ENCODE results near the gene MB.
"Not testable (repeated sequence)": the region's sequence is repeated elsewhere in the genome, so short reads cannot be mapped to it uniquely, and the experiment has no call there.

Gene MB
- long read RNA-seq: 0 reads

DNA sequence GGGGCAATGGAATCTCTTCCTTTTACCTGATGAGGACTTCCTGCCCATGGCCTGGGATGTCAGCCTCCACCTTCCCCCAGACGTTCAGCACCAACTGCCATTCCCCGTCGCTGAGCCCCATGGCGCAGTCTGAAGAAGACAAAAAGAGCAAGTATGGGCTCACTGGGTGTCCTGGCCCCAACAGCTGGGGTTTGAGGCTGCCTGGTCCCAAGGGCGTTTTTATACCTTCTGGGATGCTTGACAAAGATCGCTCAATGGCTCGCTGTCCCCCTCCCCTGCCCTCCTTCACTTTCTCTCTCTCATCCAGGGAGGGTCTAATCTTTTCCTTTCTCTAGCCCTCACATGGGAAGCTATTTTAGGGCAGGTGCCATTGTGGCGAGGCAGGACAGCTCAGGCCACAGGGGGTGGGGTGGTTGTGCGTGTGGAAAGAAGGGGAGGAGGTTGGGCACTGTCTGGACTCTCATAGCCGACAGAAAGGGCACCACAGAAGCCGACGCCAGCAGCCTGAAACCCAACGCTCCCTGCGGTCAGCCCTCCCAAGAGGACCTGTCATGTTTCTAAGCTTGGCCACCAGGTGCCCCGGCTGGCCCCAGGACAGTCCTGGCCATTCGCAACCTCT is at the start of gene MB:
TSS of gene MB (minus strand) at position 193 of the 619 bp plus-strand sequence. CDS start at position 121, 72 bp downstream.
- TF ChIP-seq, protein P1, sequence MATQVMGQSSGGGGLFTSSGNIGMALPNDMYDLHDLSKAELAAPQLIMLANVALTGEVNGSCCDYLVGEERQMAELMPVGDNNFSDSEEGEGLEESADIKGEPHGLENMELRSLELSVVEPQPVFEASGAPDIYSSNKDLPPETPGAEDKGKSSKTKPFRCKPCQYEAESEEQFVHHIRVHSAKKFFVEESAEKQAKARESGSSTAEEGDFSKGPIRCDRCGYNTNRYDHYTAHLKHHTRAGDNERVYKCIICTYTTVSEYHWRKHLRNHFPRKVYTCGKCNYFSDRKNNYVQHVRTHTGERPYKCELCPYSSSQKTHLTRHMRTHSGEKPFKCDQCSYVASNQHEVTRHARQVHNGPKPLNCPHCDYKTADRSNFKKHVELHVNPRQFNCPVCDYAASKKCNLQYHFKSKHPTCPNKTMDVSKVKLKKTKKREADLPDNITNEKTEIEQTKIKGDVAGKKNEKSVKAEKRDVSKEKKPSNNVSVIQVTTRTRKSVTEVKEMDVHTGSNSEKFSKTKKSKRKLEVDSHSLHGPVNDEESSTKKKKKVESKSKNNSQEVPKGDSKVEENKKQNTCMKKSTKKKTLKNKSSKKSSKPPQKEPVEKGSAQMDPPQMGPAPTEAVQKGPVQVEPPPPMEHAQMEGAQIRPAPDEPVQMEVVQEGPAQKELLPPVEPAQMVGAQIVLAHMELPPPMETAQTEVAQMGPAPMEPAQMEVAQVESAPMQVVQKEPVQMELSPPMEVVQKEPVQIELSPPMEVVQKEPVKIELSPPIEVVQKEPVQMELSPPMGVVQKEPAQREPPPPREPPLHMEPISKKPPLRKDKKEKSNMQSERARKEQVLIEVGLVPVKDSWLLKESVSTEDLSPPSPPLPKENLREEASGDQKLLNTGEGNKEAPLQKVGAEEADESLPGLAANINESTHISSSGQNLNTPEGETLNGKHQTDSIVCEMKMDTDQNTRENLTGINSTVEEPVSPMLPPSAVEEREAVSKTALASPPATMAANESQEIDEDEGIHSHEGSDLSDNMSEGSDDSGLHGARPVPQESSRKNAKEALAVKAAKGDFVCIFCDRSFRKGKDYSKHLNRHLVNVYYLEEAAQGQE (IDR thresholded peaks at IDR 0.05; ENCODE audit: insufficient replicate concordance, low read depth): no peak
- TF ChIP-seq, protein P2, sequence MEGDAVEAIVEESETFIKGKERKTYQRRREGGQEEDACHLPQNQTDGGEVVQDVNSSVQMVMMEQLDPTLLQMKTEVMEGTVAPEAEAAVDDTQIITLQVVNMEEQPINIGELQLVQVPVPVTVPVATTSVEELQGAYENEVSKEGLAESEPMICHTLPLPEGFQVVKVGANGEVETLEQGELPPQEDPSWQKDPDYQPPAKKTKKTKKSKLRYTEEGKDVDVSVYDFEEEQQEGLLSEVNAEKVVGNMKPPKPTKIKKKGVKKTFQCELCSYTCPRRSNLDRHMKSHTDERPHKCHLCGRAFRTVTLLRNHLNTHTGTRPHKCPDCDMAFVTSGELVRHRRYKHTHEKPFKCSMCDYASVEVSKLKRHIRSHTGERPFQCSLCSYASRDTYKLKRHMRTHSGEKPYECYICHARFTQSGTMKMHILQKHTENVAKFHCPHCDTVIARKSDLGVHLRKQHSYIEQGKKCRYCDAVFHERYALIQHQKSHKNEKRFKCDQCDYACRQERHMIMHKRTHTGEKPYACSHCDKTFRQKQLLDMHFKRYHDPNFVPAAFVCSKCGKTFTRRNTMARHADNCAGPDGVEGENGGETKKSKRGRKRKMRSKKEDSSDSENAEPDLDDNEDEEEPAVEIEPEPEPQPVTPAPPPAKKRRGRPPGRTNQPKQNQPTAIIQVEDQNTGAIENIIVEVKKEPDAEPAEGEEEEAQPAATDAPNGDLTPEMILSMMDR (IDR thresholded peaks at IDR 0.05; ENCODE audit: insufficient read depth, low read length): no peak
- no peak for TF ChIP-seq SPI1 (IDR thresholded peaks at IDR 0.05; ENCODE audit: borderline replicate concordance, low read depth)
- no peak for TF ChIP-seq POLR2AphosphoS5 (IDR thresholded peaks at IDR 0.05; ENCODE audit: low read depth)
- TF ChIP-seq GABPA (IDR thresholded peaks at IDR 0.05; ENCODE audit: low read depth): no peak
- no peak for DNase-seq (ENCODE audit: low read depth in 1 of 2, low spot score in 1 of 2)
- Histone ChIP-seq H3K27ac (replicated peaks) (no peak within 1 kb of the TSS), H3K27me3 (ENCODE audit: insufficient read depth, poor library complexity, severe bottlenecking) (no peaks in the 10 kb centered on the region), H3K4me3 (replicated peaks; ENCODE audit: insufficient read depth, low read length) (no peak within 1 kb of the TSS)

DNA sequence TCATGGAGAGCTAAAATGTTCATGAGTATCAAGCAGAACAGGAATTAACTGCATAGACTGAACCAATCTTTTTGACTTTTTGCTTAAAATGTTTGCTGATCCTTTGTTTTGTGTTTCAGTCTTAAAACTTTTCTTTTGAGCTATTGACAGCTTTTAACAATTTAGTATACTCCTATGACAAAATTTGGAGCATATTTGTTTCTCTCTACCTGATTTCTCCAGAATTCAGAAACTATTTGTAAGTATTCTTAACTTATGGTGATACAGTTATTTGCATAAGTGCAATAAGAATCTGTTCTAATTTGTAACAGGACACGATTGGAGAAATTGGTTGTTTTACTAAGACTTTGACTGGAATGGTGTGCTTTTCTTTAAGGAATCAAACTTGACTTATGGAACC is 49.6 kb upstream of the MB start:
- H3K27ac ChIP-seq (replicated peaks); DNase-seq (ENCODE audit: low read depth in 1 of 2, low spot score in 1 of 2); H3K27me3 ChIP-seq (ENCODE audit: insufficient read depth, poor library complexity, severe bottlenecking); H3K4me3 ChIP-seq (replicated peaks; ENCODE audit: insufficient read depth, low read length): not testable (repeated sequence)

DNA sequence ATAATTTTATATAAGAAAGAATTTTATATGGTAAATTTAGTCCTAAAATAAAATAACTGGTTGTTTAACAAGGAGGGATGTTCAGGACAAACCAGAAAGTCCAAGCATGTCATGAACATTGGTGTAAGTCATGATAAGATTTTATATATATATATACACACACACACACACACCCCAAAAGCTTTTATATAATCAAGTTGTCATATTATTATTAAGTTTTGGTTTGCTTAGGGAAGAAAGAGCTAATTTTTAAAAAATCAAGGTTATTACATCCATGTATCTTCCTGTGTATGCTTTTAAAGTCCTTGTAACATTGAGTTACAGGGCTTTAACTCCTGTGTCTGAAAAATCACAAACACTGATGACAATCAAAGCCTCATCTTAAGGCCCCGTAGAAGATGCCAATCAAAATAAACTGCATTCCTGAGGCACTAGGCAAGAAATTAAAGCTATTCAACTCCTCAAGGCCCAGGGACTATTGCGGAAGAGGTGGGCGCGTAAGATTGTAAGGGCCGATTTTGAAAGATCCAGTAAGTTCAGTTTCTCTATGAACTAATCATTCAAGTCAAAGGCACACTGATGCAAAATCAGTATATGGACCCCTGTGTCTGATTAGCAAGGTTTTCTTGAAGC is 47.9 kb upstream of the MB start:
- H3K27me3 ChIP-seq (ENCODE audit: insufficient read depth, poor library complexity, severe bottlenecking): no peaks in the 10 kb centered on the region
- H3K27ac ChIP-seq (replicated peaks): no peak overlapping the region
- no peak for DNase-seq (ENCODE audit: low read depth in 1 of 2, low spot score in 1 of 2)
- no peak overlapping the region for H3K4me3 ChIP-seq (replicated peaks; ENCODE audit: insufficient read depth, low read length)
- TF ChIP-seq POLR2AphosphoS5 (IDR thresholded peaks at IDR 0.05; ENCODE audit: low read depth) (no peak), SPI1 (IDR thresholded peaks at IDR 0.05; ENCODE audit: borderline replicate concordance, low read depth) (no peak), GABPA (IDR thresholded peaks at IDR 0.05; ENCODE audit: low read depth) (no peak)
- TF ChIP-seq, protein P2 (IDR thresholded peaks at IDR 0.05; ENCODE audit: insufficient read depth, low read length): no peak
- TF ChIP-seq, protein P1 (IDR thresholded peaks at IDR 0.05; ENCODE audit: insufficient replicate concordance, low read depth): no peak

DNA sequence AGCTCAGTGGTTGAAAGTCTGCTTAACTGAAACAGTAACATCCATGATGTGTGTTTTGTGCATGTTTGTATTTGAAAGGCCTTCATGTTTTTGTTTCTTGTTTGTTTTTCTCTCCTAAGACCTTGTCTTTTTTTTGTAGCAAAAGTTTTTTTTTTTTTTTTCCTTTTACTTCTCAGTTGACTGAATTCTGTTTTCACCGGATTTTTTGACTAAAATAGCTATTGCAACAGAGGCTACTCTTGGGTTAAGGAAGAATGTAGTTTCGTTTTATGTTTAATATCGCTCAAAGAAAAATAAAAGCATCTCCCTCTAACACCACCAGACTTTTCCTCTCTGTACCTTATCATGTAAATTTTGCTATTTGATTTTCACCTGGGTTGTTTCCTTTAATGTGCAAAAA is 46.2 kb upstream of the MB start:
- TF ChIP-seq, protein P1 (IDR thresholded peaks at IDR 0.05; ENCODE audit: insufficient replicate concordance, low read depth): no peak
- TF ChIP-seq GABPA (IDR thresholded peaks at IDR 0.05; ENCODE audit: low read depth): no peak
- TF ChIP-seq, protein P2 (IDR thresholded peaks at IDR 0.05; ENCODE audit: insufficient read depth, low read length): no peak
- no peak for TF ChIP-seq SPI1 (IDR thresholded peaks at IDR 0.05; ENCODE audit: borderline replicate concordance, low read depth)
- TF ChIP-seq POLR2AphosphoS5 (IDR thresholded peaks at IDR 0.05; ENCODE audit: low read depth): no peak
- H3K27ac ChIP-seq (replicated peaks): no peak overlapping the region
- H3K4me3 ChIP-seq (replicated peaks; ENCODE audit: insufficient read depth, low read length): no peak overlapping the region
- H3K27me3 ChIP-seq (ENCODE audit: insufficient read depth, poor library complexity, severe bottlenecking): no peaks in the 10 kb centered on the region
- DNase-seq (ENCODE audit: low read depth in 1 of 2, low spot score in 1 of 2): no peak
